ENCODE data around the gene KHDC1.
"Not testable (repeated sequence)": the region's sequence is repeated elsewhere in the genome, so short reads cannot be mapped to it uniquely, and the experiment has no call there.

- TF ChIP-seq LEF1 (IDR thresholded peaks at IDR 0.05; ENCODE audit: borderline replicate concordance); PKNOX1 (IDR thresholded peaks at IDR 0.05); ZNF384 (IDR thresholded peaks at IDR 0.05); NFRKB (IDR thresholded peaks at IDR 0.05); FOXK2 (IDR thresholded peaks at IDR 0.05); FOXM1 (IDR thresholded peaks at IDR 0.05; ENCODE audit: borderline replicate concordance); ELF4 (IDR thresholded peaks at IDR 0.05): not testable (repeated sequence)
These were observed 5.9 kb upstream of the KHDC1 start for GRCh38 chr6:73268896-73269295.
